Stimulated activated CD8-positive, alpha-beta memory T cell treated with anti-CD3 and anti-CD28 coated beads, Interleukin-7, amount 100 ng/mL, for 24 hours (primary cell): Measurements from ENCODE around the gene RNU6-1.

Experiments
- DNase-seq: peaks from one replicate; pipeline ENCODE4 v3.0.0-alpha.2; 2020; ENCODE audit warnings: low read depth

Gene RNU6-1

DNA sequence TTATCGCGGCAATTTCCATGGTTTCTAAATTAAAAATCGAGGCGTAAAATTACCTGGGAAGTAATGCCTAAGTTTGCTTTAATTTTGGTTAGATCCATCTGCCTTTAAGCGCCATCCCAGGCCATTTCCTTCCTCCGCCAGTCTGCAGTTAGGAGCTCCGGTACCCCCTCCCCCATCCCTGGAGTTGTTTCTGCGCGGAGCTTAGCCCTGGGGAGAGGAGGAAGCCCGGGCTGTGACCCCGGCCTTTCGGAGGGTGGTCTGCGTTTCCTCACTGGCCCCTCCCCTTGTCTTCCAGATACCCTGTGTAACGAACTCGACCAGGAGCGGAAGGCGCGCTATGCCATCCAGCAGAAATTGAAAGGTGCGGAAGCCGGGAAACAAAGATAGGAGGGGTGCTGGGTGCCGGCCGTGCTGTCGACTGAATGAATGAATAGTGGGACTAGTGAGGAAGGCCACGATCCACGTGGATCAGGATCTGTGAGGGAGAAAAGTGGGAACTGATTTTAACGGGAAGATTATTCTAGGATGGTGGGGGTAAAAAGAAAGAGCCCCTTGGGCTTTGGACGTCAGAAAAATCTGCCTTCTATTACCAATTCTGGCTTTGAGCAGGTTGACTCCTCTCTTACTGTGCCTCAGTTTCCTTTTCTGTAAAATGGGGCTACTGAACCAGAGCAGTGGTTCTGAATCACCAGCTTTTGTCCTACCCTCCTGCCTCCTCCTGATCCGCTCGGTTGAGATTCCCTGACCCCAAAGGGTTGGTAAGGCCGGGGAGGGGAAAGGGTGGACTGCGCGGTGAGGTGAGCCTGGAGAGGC lies 6.7 kb downstream of the RNU6-1 start:
- DNase-seq = no peak

DNA sequence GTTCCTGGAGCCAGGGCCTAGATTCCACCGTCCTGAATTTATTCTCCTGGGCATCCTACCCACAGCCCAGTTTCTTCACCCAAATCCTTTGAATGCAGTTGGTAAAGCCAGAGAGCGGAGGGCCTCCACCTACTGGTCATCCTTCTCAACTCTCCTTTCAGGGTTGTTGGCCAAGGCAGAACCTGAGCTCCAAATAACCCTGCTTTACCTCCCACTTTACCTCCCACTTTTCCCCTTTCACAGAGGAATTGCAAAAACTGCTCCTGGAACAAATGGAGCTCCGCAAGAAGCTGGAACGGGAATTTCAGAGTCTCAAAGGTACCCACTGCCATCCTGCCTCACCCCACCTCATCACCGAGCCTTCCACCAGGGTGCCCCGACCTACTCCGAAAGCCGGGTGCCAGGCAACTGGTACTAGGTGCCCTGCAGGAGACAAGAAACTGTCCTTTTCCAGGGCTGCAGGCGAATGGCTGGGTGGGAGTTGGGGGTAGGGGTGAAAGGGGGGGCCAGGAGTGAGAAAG lies 7.8 kb downstream of the RNU6-1 start:
- DNase-seq = no peak

DNA sequence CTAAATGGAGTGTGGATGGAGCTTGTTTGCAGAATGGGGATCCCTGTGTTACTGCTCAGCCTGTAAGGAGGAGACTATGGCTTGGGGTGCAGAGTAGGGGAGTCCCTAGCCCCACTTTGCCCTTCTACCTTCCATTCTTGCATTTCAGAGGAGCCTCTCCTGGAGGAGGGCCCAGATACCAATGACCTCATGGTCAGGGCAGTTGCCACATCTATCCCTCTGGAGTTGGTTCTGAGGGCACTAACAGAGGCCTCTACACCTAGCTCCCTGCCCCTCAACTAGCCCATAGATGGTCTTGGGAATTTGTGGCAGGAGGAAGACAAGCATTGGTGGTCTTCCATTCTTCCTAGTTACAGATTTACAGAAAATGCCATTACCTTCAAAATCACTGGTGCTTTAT lies 8.5 kb downstream of the RNU6-1 start:
- no peak for DNase-seq

DNA sequence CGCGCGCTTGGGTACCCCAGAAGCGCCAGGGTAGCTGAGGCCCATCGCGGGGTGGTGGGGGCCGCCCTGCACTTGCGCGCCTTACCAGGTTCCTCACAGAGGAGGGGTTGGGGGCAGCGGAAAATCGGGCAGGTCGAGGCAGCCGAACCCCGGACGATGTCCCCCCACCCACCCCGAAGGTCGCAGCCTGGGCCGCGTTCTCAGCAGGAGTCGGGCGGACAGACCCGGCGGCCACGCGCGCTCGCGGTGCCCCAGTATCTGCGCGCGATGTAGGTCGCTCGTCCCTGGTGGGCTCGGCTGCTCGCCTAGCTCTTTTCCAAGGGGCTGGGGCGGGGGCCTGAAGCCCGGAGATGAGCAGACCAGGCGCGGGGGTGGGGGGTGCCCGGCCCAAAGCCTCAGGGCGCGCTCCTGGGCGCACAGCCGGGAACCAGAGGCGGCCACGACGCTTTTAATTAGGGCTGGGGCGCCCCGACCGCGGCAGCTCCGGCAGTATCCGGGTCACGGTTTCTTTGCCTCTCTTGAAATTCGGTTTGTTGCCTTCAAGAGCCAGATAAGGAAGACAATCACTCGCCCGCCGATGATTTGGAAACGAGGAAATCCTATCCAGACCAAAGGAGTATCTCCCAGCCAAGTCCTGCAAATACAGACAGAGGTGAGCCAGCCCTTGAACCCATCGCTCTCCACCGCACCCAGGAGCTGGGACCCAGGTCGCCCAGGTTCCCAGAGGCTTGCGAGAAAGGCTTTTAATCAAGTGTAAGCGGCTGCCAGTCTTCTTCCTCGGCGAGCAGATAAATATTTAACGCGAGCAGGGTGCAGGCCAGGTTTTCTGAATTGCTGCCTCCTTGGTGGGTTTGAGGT lies 10.0 kb downstream of the RNU6-1 start:
- no peak for DNase-seq

DNA sequence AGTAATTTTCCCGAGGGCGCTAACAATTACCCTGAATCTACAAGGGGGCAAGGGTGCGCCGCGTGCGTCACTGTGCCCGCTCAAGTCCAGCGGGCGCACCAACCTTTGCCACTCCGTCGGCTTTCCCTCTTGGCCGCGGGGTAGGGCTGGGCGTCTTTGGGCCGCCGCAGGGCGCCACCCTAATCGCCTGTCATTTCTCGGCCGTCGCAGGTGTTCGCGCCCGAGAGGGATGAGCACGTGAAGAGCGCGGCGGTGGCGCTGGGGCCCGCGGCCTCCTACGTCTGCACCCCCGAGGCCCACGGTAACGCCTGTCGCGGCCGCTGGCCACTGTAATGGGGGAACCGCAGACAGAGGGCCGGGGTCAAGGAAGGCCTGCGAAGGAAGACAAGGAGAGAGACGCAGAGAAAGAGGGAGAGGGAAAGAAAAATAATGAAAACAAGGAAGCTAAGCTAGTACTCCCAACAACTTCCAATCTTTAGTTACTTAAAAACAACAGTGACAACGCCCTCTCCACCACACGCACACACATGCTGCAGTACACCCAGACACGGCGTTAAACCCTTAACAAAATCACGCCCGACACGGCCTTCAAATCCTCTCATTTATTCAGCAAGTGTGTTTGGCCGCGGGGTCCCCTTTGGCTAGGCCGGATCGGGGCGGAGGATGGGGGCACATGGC lies 10.7 kb downstream of the RNU6-1 start:
- DNase-seq = no peak

DNA sequence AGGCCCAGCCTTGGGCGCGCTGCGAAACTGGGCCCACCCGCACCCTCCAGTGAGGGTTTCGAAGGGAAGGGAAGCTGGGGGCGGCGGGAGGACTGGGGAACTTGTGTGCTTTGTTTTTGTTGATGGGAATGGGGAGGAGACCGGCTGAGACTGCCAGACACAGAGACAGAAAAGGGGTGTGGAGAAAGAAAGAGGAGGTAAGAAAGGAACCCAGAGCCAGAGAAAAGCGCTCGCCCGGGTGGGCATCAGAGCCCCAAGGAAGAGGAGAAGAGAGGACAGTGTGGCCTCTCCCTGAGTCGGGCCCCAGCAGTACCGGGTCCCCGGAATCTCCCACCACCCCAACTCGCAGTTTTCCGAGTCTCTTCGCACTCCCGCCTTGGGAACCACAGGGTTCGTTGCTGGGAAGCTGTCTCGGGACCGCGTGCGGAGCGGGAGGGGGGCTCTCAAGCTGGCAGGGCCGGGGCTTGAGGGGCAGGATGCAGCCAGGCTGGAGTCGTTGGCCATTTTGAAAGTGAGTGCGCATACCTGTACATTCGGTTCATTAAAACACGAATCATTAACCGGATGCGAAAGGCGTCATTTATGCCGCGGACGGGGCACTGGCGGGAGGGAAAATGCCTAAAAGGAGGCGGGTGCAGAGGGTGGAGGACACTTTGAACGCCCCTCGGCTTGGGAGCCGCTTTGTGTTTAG lies 11.4 kb downstream of the RNU6-1 start:
- no peak for DNase-seq

DNA sequence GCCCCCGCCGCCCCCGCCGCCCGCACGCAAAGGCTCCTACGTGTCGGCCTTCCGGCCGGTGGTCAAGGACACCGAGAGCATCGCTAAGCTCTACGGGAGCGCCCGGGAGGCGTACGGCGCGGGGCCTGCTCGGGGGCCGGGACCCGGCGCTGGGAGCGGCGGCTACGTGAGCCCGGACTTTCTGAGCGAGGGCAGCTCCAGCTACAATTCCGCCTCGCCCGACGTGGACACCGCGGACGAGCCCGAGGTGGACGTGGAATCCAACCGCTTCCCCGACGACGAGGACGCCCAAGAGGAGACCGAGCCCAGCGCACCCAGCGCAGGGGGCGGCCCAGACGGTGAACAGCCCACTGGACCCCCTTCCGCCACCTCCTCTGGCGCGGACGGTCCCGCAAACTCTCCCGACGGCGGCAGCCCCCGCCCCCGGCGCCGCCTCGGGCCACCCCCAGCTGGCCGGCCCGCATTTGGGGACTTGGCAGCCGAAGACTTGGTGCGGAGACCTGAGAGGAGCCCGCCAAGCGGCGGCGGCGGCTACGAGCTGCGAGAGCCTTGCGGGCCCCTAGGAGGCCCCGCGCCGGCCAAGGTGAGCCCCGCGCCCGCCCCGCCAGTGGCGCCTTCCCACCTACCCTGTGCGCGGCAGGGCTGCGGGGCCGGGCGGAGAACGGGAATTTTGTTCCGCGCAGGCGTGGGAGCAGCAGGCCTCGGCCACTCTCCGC lies 12.1 kb downstream of the RNU6-1 start:
- DNase-seq = no peak

DNA sequence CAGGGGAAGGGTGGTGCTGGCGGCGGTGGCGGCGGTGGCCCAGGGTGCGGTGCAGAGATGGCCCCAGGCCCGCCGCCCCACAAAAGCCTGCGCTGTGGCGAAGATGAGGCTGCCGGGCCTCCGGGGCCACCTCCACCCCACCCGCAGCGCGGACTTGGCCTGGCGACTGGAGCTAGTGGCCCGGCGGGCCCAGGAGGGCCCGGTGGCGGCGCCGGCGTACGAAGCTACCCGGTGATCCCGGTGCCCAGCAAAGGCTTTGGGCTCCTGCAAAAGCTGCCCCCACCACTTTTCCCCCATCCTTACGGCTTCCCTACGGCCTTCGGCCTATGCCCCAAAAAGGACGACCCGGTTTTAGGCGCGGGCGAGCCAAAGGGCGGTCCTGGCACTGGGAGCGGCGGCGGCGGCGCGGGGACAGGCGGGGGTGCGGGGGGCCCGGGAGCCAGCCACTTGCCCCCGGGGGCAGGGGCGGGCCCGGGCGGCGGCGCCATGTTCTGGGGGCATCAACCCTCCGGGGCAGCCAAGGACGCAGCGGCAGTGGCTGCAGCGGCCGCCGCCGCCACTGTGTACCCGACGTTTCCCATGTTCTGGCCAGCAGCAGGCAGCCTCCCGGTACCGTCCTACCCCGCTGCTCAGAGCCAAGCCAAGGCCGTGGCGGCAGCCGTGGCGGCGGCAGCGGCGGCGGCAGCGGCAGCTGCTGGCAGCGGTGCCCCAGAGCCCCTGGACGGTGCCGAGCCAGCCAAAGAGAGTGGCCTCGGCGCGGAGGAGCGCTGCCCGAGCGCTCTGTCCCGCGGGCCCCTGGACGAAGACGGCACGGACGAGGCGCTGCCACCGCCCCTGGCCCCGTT lies 12.9 kb downstream of the RNU6-1 start:
- DNase-seq = no peak

DNA sequence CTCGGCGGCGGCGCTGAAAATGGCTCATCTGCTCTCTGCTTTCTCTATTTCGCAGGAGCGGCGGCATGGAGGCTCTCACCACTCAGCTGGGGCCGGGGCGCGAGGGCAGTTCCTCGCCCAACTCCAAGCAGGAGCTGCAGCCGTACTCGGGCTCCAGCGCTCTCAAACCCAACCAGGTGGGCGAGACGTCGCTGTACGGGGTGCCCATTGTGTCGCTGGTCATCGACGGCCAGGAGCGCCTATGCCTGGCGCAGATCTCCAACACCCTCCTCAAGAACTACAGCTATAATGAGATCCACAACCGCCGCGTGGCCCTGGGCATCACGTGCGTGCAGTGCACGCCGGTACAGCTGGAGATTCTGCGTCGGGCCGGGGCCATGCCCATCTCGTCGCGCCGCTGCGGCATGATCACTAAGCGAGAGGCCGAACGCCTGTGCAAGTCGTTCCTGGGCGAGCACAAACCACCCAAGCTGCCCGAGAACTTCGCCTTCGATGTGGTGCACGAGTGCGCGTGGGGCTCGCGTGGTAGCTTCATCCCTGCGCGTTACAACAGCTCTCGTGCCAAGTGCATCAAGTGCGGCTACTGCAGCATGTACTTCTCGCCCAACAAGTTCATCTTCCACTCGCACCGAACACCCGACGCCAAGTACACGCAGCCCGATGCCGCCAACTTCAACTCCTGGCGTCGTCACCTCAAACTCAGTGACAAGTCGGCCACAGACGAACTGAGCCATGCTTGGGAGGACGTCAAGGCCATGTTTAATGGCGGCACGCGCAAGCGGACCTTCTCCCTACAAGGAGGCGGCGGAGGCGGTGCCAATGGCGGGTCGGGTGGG lies 13.7 kb downstream of the RNU6-1 start:
- DNase-seq = no peak

DNA sequence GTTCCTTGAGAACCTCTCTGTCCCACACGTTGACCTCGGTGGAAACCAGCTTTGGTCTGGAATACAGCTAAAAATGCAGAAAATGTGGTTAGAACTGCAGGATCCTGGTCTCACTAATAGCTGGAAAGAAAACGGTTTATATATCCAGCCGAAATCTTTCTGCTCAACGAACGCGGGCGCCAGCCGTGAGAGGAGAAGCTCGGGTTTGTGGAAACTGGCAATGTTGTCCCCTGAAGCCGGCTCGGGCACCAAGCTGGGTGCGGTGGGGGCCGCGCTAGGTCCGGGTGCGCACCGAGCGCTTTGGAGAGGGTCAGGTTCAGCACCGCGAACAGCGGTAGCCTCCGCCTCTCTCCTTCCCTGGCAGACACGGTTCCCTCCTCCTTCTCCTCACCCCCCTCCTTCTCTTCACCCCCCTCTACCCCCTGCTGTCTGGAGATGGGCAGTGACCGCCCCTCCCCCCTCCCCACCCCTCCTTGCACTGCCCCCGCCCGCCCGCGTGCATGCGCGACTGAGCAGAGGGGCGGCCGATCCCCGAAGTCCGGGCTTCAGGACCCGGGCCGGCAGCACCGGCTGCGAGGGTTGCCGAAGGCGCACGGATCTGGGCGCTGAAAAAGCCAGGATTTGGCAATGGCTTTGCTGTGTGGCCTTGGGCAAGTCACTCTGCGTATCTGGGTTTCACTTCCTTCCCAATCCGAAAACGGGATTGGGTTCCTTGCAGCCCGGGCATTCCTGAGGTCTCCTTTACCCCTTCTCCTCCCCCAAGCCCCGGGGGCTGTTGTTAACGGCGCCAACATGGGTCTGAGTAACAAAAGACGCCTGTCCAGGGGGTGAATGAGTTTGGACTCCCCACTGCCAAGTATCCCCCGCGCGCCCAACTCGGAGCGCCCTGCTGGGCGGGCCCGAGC lies 14.6 kb downstream of the RNU6-1 start, which contains the start of gene SKOR1:
Gene SKOR1 (plus strand): TSS at position 534 of the 905 bp plus-strand sequence. CDS start 94 bp downstream, at position 628.
- DNase-seq = no peak

DNA sequence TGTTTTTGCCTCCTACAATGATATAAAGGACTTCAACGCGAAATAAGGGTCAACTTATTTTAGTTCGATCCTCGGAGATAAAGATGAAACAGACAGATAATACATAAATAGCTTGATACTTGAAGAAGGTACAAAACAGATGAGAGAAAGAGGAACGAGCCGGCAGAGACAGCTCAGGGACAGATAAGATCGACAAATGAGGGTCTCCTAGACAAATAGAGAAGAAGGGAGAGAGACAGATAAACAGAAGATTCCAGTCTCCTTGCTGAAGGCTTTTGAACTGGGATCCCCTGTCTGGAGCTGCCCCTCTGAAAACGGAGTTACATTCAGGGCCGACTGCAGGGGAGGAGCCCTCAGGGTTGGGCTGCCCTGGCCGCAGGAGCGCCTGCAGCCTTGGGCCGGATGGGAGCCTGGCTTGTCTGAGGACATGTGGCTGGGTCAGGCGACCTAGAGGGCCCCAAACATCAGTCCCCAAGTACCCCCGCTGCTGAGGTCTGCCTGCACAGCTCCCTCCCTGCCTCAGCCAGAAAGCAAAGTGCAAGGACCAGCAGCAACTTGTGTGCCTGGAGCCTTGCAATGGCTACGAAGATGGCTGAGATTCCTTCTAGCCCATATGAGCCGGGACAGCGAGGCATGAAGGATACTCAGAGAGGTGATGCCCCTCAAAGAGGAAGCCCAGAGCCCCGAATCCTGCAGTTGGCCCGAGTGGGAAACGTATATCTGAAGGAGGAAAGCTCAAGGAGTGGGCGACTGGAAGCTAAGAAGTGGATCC lies 15.5 kb downstream of the RNU6-1 start:
- DNase-seq = no peak

DNA sequence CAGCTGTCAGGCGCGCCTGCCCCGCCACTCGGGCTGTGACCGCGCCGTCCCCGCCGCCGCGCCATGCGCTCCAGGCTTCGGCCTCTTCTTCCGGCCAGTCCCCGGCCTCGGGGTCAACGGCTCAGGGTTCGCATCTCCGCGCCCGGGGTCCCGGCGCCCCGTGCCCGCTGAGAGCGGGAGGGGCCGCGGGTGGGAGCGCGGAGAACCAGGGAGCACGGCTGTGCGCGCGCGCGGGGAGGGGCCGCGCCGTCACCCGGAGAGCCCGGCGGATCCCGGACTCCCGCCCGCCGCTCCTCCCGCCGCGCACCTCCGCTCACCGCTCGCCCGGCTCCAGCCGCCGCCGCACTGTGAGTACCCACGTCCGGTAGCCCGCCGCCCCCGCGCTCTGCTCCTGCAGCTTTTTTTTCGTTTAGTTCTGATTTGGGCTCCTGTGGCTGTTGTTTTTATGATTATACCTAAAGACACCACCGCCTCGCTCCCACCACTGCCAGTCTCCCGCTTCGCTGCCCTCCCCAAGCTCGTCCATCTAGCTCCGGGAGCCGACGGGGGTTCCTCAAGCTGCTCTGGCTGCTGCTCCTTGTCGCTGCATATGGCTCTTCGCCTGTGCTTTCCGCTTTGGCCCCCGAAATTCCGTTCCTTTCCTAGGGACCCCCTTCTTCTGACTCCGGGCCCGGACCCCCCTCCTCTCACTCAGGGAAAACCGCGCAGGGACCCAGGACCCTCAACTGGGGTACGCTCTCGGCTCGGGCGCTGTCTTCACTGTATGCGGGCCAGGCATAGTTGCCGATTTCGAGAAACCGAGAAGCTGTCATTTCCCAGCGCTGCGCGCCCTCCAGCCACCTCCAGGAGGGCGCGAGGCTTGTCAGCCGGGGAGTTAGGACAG lies 16.3 kb downstream of the RNU6-1 start:
- DNase-seq = no peak

DNA sequence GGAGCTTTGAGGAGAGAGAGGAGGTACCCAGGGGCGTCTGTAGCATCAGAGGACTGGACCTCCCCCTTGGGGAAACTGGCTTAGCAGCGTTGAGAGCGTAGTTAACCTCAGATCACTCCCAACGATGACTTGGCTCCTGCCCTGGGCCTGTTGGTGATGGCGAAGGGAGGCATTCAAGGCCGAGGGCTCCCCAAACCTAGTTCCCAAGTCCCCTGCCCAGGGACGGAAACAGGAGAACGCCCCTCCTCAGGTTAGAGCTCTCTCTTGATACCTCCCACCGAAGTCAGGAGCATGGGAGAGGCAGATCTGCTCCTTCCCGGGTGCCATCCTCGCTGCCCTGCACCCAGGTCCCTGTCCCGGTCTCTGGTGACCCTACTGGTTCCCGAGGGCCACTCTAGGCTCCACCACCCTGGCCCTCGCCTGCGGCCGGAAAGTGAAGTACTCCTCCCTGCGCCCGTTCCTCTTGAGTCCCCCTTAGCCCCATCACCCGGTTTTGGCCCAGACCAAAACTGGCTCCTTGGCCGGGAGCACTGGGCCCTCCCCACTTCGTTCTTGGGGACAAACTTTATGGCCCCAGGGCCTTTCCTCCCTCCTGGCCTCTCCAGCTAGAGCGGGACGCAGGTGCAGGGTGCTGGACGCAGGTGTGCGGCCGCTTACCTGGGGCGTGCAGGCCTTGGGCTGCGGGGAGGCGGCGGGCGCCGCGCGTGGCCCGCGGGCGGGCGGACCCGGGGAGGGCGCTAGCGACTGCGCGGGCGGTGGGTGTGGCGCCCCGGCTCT lies 17.1 kb downstream of the RNU6-1 start:
- DNase-seq = no peak

DNA sequence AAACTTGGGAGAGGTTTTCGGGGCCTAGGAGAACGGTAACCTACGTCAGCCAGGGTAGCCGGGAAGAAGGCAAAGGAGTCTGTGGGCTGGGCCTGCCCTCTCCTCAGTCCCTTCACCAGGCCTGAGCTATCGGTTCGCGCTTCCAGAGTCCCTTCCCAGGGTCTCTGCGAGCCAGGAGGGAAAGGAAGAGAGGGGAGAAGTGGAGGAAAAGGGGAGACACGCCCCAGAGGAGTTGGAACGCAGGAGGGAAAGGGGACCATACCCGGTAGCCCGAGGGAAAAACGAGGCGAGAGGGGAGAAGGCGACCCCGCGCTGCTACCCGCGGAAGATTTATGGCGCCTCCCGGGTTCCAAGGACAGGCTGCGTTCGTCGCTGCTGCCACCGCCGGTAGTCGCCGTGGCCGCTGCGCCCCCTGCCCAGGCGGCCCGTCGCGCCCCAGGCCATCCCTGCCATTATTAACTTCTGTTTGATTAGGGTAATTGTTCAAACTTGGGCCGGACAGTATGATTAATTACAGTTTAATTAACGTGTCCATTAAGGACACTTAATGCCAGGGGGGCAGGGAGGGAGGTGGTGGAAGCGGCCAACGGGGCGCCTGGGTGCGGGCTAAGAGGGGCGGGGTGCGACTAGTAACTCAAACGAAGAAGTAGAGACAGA lies 17.9 kb downstream of the RNU6-1 start:
- no peak for DNase-seq
